Neural cell (in vitro differentiated cells): ENCODE results near the gene RPLP2. TPM values are rescaled to one million over a fixed set of nuclear protein-coding genes. Genes with fewer than 3 reads are reported as not detected.

ENCODE experiments used
- H2AFZ ChIP-seq: fragments of 200-600, 300-800 bp; sonication (generic), shearing (Covaris generic); 2 replicates; pipeline ENCODE4 v1.6.0; 2014; ENCODE audit warnings: low read depth, mild to moderate bottlenecking, antibody characterized with exemption, low read length, moderate library complexity
- H3F3A ChIP-seq: fragments of 200-600 bp; shearing (Covaris generic); 2 replicates; pipeline ENCODE4 v1.6.1; 2016; ENCODE audit warnings: mild to moderate bottlenecking, moderate library complexity, mixed read lengths, antibody characterized with exemption, low read length; ENCODE audit not compliant: insufficient read depth, poor library complexity, severe bottlenecking
- H3K27ac ChIP-seq: fragments of 200-600, 300-800 bp; sonication (generic), shearing (Covaris generic); 2 replicates; pipeline ENCODE4 v1.5.1; 2014; ENCODE audit warnings: mild to moderate bottlenecking, low read length, moderate library complexity
- H3K27me3 ChIP-seq: fragments of 300-800, 200-600 bp; sonication (generic), shearing (Covaris generic); 2 replicates; pipeline ENCODE4 v1.6.0; 2014; ENCODE audit warnings: mild to moderate bottlenecking, low read depth, low read length, moderate library complexity; ENCODE audit not compliant: insufficient read depth
- H3K36me3 ChIP-seq: fragments of 300-800, 200-600 bp; sonication (generic), shearing (Covaris generic); 2 replicates; pipeline ENCODE4 v1.5.1; 2014; ENCODE audit warnings: mild to moderate bottlenecking, antibody characterized with exemption, low read length, moderate library complexity; ENCODE audit not compliant: insufficient read depth
- H3K4me2 ChIP-seq: fragments of 300-800, 200-600 bp; sonication (generic), shearing (Covaris generic); 2 replicates; pipeline ENCODE4 v1.6.0; 2014; ENCODE audit warnings: mild to moderate bottlenecking, low read length
- H3K4me3 ChIP-seq: fragments of 300-800, 200-600 bp; sonication (generic), shearing (Covaris generic); 2 replicates; pipeline ENCODE4 v1.5.1; 2014; ENCODE audit warnings: mild to moderate bottlenecking, low read length, moderate library complexity
- H3K79me2 ChIP-seq: fragments of 200-600 bp; shearing (Covaris generic); replicated peaks from 2 replicates; pipeline ENCODE4 v1.6.0; 2014; ENCODE audit warnings: mild to moderate bottlenecking, low read length, moderate library complexity; ENCODE audit not compliant: insufficient read depth
- H3K9ac ChIP-seq: fragments of 300-800, 200-600 bp; sonication (generic), shearing (Covaris generic); 2 replicates; pipeline ENCODE4 v1.6.1; 2016; ENCODE audit warnings: mild to moderate bottlenecking, low read length, mixed read lengths
- H3K9me2 ChIP-seq: fragments of 200-600 bp; shearing (Covaris generic); 2 replicates; pipeline ENCODE4 v1.6.1; 2016; ENCODE audit warnings: mild to moderate bottlenecking, low read length, mixed read lengths; ENCODE audit not compliant: insufficient read depth
- H3K9me3 ChIP-seq: fragments of 200-600, 300-800 bp; sonication (generic), shearing (Covaris generic); 2 replicates; pipeline ENCODE4 v1.6.1; 2016; ENCODE audit warnings: mild to moderate bottlenecking, mixed run types, low read length, moderate library complexity, mixed read lengths
- H4K20me1 ChIP-seq: fragments of 200-600 bp; shearing (Covaris generic); 2 replicates; pipeline ENCODE4 v1.6.1; 2016; ENCODE audit warnings: mild to moderate bottlenecking, mixed run types; ENCODE audit not compliant: insufficient read depth
- EP300 ChIP-seq: fragments of 450-650 bp; conservative IDR thresholded peaks from 2 replicates; pipeline ENCODE4 v1.6.1; 2014; ENCODE audit warnings: antibody characterized with exemption, mild to moderate bottlenecking, moderate library complexity; ENCODE audit not compliant: poor library complexity, severe bottlenecking
- EZH2 ChIP-seq: fragments of 200-600, 300-800 bp; shearing (Covaris generic), sonication (generic); IDR thresholded peaks from 2 replicates; pipeline ENCODE4 v1.6.1; 2014; ENCODE audit warnings: antibody characterized with exemption, low read length, borderline replicate concordance, mild to moderate bottlenecking; ENCODE audit not compliant: insufficient read depth, poor library complexity, severe bottlenecking
- MXI1 ChIP-seq: fragments of 450-650 bp; conservative IDR thresholded peaks from 2 replicates; pipeline ENCODE4 v1.6.1; 2014; ENCODE audit warnings: antibody characterized with exemption, mild to moderate bottlenecking; ENCODE audit not compliant: poor library complexity, severe bottlenecking
- RAD21 ChIP-seq: fragments of 450-650 bp; conservative IDR thresholded peaks from 2 replicates; pipeline ENCODE4 v1.6.1; 2014; ENCODE audit warnings: antibody characterized with exemption, mild to moderate bottlenecking, moderate library complexity
- SMC3 ChIP-seq: fragments of 450-650 bp; conservative IDR thresholded peaks from 2 replicates; pipeline ENCODE4 v1.6.1; 2014; ENCODE audit warnings: antibody characterized with exemption, mild to moderate bottlenecking, moderate library complexity; ENCODE audit not compliant: poor library complexity
- polyA plus RNA-seq: library from polyadenylated mRNA; depleted of rRNA; stranded (reverse); fragments of >200 nt; gene quantifications from 2 replicates; pipeline ENCODE4 v1.2.3, GENCODE V29; 2014
- TF ChIP-seq, protein P1 (sequence below): fragments of 450-650 bp; IDR thresholded peaks from 2 replicates; pipeline ENCODE4 v1.5.1; 2014; ENCODE audit warnings: antibody characterized with exemption, mild to moderate bottlenecking, moderate library complexity; ENCODE audit not compliant: poor library complexity, severe bottlenecking
- TF ChIP-seq, protein P2 (sequence below): IDR thresholded peaks from 2 replicates; pipeline ENCODE4 v1.6.1; 2012; ENCODE audit warnings: borderline replicate concordance

RPLP2 gene
- polyA plus RNA-seq, 1 donor from 2014 or later = 147 TPM

DNA sequence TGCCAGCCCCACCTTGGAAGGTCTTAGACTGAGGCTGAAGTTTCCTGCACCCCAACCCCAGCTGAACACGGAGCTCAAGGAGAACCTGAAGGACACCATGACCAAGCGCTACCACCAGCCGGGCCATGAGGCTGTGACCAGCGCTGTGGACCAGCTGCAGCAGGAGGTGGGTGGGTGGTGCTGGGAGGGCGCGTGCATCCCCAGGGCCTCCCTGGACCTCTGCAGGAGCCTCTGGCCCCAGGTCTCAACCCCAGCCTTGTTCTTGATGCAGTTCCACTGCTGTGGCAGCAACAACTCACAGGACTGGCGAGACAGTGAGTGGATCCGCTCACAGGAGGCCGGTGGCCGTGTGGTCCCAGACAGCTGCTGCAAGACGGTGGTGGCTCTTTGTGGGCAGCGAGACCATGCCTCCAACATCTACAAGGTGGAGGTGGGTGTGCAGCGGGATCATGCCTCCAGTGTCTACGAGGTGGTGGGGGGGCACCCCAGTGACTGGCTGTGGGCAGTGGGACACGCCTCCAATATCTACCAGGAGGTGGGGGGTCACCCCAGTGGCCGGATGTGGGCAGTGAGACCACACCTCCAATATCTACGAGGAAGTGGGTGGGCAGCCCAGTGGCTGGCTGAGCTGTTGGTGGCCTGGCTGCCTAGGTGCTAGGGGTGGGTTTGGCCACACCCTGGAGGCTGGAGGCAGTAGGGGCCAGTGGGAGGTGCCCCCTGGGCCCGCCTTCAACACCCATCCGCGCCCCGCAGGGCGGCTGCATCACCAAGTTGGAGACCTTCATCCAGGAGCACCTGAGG lies 27.6 kb downstream of the RPLP2 start (continued):
- TF ChIP-seq, protein P1, sequence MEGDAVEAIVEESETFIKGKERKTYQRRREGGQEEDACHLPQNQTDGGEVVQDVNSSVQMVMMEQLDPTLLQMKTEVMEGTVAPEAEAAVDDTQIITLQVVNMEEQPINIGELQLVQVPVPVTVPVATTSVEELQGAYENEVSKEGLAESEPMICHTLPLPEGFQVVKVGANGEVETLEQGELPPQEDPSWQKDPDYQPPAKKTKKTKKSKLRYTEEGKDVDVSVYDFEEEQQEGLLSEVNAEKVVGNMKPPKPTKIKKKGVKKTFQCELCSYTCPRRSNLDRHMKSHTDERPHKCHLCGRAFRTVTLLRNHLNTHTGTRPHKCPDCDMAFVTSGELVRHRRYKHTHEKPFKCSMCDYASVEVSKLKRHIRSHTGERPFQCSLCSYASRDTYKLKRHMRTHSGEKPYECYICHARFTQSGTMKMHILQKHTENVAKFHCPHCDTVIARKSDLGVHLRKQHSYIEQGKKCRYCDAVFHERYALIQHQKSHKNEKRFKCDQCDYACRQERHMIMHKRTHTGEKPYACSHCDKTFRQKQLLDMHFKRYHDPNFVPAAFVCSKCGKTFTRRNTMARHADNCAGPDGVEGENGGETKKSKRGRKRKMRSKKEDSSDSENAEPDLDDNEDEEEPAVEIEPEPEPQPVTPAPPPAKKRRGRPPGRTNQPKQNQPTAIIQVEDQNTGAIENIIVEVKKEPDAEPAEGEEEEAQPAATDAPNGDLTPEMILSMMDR = no peak
- TF ChIP-seq EZH2 (no peak), EP300 (no peak), MXI1 (no peak)

DNA sequence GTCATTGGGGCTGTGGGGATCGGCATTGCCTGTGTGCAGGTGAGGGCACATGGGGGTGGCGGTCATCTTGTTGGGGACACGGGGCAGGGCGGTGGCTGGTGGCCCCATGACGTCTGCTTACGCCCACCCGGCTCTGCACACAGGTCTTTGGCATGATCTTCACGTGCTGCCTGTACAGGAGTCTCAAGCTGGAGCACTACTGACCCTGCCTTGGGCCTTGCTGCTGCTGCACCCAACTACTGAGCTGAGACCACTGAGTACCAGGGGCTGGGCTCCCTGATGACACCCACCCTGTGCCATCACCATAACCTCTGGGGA lies 28.2 kb downstream of the RPLP2 start:
- Histone ChIP-seq H3F3A (no peaks in the 10 kb centered on the region), H4K20me1 (no peaks in the 10 kb centered on the region), H2AFZ (no peak overlapping the region), H3K27ac (no peak overlapping the region), H3K27me3 (no peaks in the 10 kb centered on the region), H3K79me2 (peaks cover 12% of the 10 kb centered on the region), H3K4me2 (no peak overlapping the region), H3K9me3 (no peaks in the 10 kb centered on the region), H3K4me3 (no peak overlapping the region), H3K9ac (no peak overlapping the region), H3K9me2 (no peaks in the 10 kb centered on the region), H3K36me3 (no peaks in the 10 kb centered on the region)
- TF ChIP-seq, protein P2, sequence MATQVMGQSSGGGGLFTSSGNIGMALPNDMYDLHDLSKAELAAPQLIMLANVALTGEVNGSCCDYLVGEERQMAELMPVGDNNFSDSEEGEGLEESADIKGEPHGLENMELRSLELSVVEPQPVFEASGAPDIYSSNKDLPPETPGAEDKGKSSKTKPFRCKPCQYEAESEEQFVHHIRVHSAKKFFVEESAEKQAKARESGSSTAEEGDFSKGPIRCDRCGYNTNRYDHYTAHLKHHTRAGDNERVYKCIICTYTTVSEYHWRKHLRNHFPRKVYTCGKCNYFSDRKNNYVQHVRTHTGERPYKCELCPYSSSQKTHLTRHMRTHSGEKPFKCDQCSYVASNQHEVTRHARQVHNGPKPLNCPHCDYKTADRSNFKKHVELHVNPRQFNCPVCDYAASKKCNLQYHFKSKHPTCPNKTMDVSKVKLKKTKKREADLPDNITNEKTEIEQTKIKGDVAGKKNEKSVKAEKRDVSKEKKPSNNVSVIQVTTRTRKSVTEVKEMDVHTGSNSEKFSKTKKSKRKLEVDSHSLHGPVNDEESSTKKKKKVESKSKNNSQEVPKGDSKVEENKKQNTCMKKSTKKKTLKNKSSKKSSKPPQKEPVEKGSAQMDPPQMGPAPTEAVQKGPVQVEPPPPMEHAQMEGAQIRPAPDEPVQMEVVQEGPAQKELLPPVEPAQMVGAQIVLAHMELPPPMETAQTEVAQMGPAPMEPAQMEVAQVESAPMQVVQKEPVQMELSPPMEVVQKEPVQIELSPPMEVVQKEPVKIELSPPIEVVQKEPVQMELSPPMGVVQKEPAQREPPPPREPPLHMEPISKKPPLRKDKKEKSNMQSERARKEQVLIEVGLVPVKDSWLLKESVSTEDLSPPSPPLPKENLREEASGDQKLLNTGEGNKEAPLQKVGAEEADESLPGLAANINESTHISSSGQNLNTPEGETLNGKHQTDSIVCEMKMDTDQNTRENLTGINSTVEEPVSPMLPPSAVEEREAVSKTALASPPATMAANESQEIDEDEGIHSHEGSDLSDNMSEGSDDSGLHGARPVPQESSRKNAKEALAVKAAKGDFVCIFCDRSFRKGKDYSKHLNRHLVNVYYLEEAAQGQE = no peak
- TF ChIP-seq, protein P1 = no peak

DNA sequence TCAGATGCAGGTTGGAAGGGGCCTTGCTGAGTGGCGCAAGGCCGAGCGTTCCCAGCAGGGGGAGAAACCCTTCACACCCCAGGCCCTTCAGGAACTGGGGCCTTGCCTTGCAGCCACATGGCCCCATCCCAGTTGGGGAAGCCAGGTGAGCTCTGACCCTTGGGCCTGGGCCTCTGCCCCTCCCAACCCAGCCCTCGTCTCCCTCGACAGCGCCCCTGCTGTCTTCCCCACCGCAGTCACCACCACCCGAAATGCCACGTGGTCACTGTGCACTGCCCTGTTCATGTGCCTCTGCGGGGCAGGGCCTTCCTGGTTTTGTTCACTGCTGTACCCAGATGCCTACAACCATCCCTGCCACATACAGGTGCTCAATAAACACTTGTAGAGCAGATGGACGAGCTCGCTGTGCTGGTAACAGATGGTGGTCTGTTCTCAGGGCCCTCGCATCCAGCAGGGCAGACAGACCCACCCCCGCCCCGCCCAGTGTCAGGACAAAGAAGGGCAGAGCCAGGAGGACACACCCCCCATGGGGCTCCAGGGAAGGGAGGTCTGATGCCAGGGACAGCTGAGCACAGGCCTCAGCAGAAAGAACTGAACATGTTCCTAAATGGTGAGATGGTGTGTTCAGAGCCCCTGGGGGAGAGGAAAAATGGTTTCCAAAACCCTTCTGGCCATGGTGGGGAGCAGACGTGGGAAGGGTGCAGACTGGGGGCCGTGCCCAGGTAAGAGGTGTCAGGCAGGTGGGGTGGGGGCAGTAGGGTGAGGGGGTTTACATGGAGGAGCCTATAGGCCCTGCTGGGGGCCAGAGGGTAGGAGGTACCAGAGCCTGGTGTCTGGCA lies 28.9 kb downstream of the RPLP2 start:
- Histone ChIP-seq H3F3A (no peaks in the 10 kb centered on the region), H2AFZ (no peak overlapping the region), H4K20me1 (no peaks in the 10 kb centered on the region), H3K79me2 (peaks cover 12% of the 10 kb centered on the region), H3K36me3 (no peaks in the 10 kb centered on the region), H3K4me3 (no peak overlapping the region), H3K9ac (no peak overlapping the region), H3K27ac (no peak overlapping the region), H3K9me2 (no peaks in the 10 kb centered on the region), H3K27me3 (peaks cover 3% of the 10 kb centered on the region), H3K9me3 (no peaks in the 10 kb centered on the region), H3K4me2 (no peak overlapping the region)
- TF ChIP-seq EZH2 (no peak), SMC3 (no peak), MXI1 (no peak), RAD21 (no peak)
- TF ChIP-seq, protein P2 = no peak
